SK-N-SH treated with all-trans-retinoic acid at 6 μM for 48 hours (cell line): Measurements from ENCODE around the gene ZNF76.

Experiments
- ATAC-seq: fragments of 200-7000 bp; cut with Tn5 transposase; 3 replicates; pipeline ENCODE4 v1.9.1; 2020; ENCODE audit warnings: mild to moderate bottlenecking, moderate library complexity
- BACH2 ChIP-seq: fragments of 250-450 bp; sonication (Bioruptor Pico); IDR thresholded peaks from 2 replicates; pipeline ENCODE4 v1.9.0; 2021; ENCODE audit warnings: mild to moderate bottlenecking, borderline replicate concordance
- CSDC2 ChIP-seq: fragments of 250-450 bp; sonication (Bioruptor Pico); IDR thresholded peaks from 2 replicates; pipeline ENCODE4 v1.5.0; 2020; ENCODE audit warnings: mild to moderate bottlenecking, moderate library complexity
- CSRNP3 ChIP-seq: fragments of 250-450 bp; sonication (Bioruptor Pico); IDR thresholded peaks from 2 replicates; pipeline ENCODE4 v1.5.1; 2021; ENCODE audit warnings: mild to moderate bottlenecking, moderate library complexity
- ESRRG ChIP-seq: fragments of 250-450 bp; sonication (Bioruptor Pico); IDR thresholded peaks from 2 replicates; pipeline ENCODE4 v1.6.1; 2021; ENCODE audit warnings: mild to moderate bottlenecking
- GLIS3 ChIP-seq: fragments of 250-450 bp; sonication (Bioruptor Pico); IDR thresholded peaks from 2 replicates; pipeline ENCODE4 v1.5.0; 2020; ENCODE audit warnings: mild to moderate bottlenecking, moderate library complexity
- ISL1 ChIP-seq: fragments of 250-450 bp; sonication (Bioruptor Pico); IDR thresholded peaks from 2 replicates; pipeline ENCODE4 v2.1.2; 2022; ENCODE audit warnings: mild to moderate bottlenecking, moderate library complexity
- PATZ1 ChIP-seq: fragments of 250-450 bp; sonication (Bioruptor Pico); IDR thresholded peaks from 2 replicates; pipeline ENCODE4 v1.8.0; 2020; ENCODE audit warnings: mild to moderate bottlenecking, moderate library complexity, borderline replicate concordance
- POU6F1 ChIP-seq: fragments of 250-450 bp; sonication (Bioruptor Pico); IDR thresholded peaks from 2 replicates; pipeline ENCODE4 v1.8.0; 2021; ENCODE audit warnings: low read depth, mild to moderate bottlenecking, moderate library complexity, borderline replicate concordance
- PPARA ChIP-seq: fragments of 250-450 bp; sonication (Bioruptor Pico); IDR thresholded peaks from 2 replicates; pipeline ENCODE4 v1.5.0; 2020; ENCODE audit warnings: mild to moderate bottlenecking, borderline replicate concordance
- SNAI2 ChIP-seq: fragments of 250-450 bp; sonication (Bioruptor Pico); IDR thresholded peaks from 2 replicates; pipeline ENCODE4 v1.5.0; 2020; ENCODE audit warnings: mild to moderate bottlenecking, moderate library complexity
- TCF4 ChIP-seq: fragments of 250-450 bp; sonication (Bioruptor Pico); IDR thresholded peaks from 2 replicates; pipeline ENCODE4 v1.8.0; 2021; ENCODE audit warnings: mild to moderate bottlenecking, moderate library complexity, borderline replicate concordance
- TOX ChIP-seq: fragments of 250-450 bp; sonication (Bioruptor Pico); IDR thresholded peaks from 2 replicates; pipeline ENCODE4 v1.8.0; 2021; ENCODE audit warnings: mild to moderate bottlenecking, moderate library complexity, borderline replicate concordance
- TSHZ2 ChIP-seq: fragments of 250-450 bp; sonication (Bioruptor Pico); IDR thresholded peaks from 2 replicates; pipeline ENCODE4 v1.5.0; 2020; ENCODE audit warnings: mild to moderate bottlenecking, moderate library complexity
- ZC3H10 ChIP-seq: fragments of 250-450 bp; sonication (Bioruptor Pico); IDR thresholded peaks from 2 replicates; pipeline ENCODE4 v1.5.1; 2021; ENCODE audit warnings: mild to moderate bottlenecking, moderate library complexity
- ZFP3 ChIP-seq: fragments of 250-450 bp; sonication (Bioruptor Pico); IDR thresholded peaks from 2 replicates; pipeline ENCODE4 v1.5.0; 2020; ENCODE audit warnings: mild to moderate bottlenecking, moderate library complexity
- ZFP30 ChIP-seq: fragments of 450-650 bp; formaldehyde crosslinking; IDR thresholded peaks from 2 replicates; pipeline ENCODE4 v1.5.0; 2022; ENCODE audit warnings: mild to moderate bottlenecking, moderate library complexity
- ZNF565 ChIP-seq: fragments of 450-650 bp; formaldehyde crosslinking; conservative IDR thresholded peaks from 2 replicates; pipeline ENCODE4 v1.5.0; 2020; ENCODE audit warnings: low read depth, mild to moderate bottlenecking, moderate library complexity
- ZNF8 ChIP-seq: fragments of 450-650 bp; formaldehyde crosslinking; IDR thresholded peaks from 2 replicates; pipeline ENCODE4 v1.5.0; 2020; ENCODE audit warnings: mild to moderate bottlenecking, moderate library complexity
- TF ChIP-seq, protein P1 (sequence below): fragments of 250-450 bp; sonication (Bioruptor Pico); IDR thresholded peaks from 2 replicates; pipeline ENCODE4 v1.5.1; 2020; ENCODE audit warnings: low read depth, mild to moderate bottlenecking, moderate library complexity

Gene ZNF76

DNA sequence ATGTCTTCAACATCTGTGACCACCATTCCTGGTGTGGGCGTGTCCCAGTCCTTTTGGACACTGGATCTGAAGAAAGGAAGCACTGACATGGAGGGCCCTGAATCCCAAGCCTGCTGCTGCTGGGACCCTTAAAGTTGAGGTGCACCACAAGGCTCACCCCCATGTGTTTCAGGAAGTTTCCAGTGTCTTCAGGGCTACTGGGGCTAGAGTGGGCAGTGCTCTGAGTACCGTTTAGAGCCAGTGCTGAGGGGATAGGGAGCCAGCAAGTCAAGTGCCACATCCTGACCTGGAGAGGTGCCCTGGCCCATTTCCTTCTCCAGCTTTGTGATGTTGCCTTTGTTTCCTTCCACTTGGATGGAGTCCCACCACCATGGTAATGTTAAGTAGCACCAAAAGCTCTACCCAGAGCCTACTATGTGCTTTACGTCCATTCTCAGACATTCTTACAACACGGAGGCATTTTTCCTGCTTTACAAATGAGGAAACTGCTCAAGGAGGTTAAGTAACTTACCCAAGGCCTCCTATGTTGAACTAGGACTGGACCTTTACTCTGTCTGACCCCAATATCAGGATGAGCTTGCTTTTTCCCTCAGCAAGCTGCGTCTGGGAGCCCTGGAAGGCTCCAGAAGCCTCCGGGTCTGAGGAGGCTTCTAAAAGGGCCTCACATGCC is 37.5 kb downstream of the ZNF76 start (continued):
- no peak for TF ChIP-seq CSRNP3 (CRISPR knock-in tag)
- TF ChIP-seq TCF4 (CRISPR knock-in tag) = no peak
- TF ChIP-seq, all 23 proteins: peak for 0

GRCh38 chr6:35297601-35298481 is 38.3 kb downstream of the ZNF76 start, which contains the start of gene DEF6:
Gene DEF6 (plus strand): TSS chr6:35297818. CDS start chr6:35297857, 39 bp downstream.
- TF ChIP-seq TOX (CRISPR knock-in tag) = no peak
- TF ChIP-seq PPARA (CRISPR knock-in tag) = no peak
- no peak for TF ChIP-seq PATZ1 (CRISPR knock-in tag)
- TF ChIP-seq ZNF565 (CRISPR knock-in tag) = no peak
- no peak for TF ChIP-seq TCF4 (CRISPR knock-in tag)
- no peak for TF ChIP-seq ZFP3 (CRISPR knock-in tag)
- no peak for TF ChIP-seq ZC3H10 (CRISPR knock-in tag)
- TF ChIP-seq, all 23 proteins: peak for 0

DNA sequence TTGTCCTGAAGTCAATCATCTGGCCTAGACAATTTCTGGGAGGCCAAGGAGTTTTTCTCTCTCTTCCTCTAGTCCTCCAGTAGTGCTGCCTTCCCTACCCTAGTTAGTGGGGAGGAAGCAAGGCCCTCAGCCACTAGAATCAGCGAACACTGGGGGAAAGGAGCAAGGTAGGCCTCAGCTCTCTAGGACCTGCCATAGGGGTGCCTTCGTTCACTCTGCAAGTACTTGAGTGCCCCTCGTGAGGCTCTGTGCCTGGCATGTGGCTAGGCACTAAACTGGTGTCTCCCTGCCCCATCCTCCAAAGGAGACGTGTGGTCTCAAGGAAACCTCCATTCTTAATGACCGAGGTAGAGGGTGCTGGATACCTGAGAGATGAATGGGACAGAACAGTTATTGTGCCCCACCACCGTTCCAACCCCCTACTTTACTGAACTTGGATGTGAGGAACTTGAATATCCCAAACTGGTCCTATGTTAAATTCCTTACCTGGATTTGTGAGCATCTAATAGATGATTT is 39.1 kb downstream of the ZNF76 start:
- TF ChIP-seq ZNF565 (CRISPR knock-in tag) (no peak), TCF4 (CRISPR knock-in tag) (no peak), ZFP30 (CRISPR knock-in tag) (no peak), ZC3H10 (CRISPR knock-in tag) (no peak), SNAI2 (no peak), CSRNP3 (CRISPR knock-in tag) (no peak), ESRRG (no peak), CSDC2 (CRISPR knock-in tag) (no peak), ISL1 (CRISPR knock-in tag) (no peak), TOX (CRISPR knock-in tag) (no peak), GLIS3 (CRISPR knock-in tag) (no peak), TSHZ2 (CRISPR knock-in tag) (no peak), BACH2 (no peak), ZNF8 (CRISPR knock-in tag) (no peak), POU6F1 (CRISPR knock-in tag) (no peak)
- TF ChIP-seq, protein P1, sequence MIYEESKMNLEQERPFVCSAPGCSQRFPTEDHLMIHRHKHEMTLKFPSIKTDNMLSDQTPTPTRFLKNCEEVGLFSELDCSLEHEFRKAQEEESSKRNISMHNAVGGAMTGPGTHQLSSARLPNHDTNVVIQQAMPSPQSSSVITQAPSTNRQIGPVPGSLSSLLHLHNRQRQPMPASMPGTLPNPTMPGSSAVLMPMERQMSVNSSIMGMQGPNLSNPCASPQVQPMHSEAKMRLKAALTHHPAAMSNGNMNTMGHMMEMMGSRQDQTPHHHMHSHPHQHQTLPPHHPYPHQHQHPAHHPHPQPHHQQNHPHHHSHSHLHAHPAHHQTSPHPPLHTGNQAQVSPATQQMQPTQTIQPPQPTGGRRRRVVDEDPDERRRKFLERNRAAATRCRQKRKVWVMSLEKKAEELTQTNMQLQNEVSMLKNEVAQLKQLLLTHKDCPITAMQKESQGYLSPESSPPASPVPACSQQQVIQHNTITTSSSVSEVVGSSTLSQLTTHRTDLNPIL (CRISPR knock-in tag) = no peak
- no peak for ATAC-seq

More at GRCh38 chr6:35297601-35298481, 38.3 kb downstream of the ZNF76 start, which contains the start of gene DEF6:
- ATAC-seq = 0 out of 3 replicates have a peak, but pooled peaks have one; percentile 15
